HG03175 (cell line): ENCODE data around the gene LENG8.

Source experiments
- ATAC-seq: cut with Tn5 transposase; IDR thresholded peaks from one replicate; pipeline ENCODE4 v1.9.1; 2021; ENCODE audit warnings: mild to moderate bottlenecking, moderate library complexity; ENCODE audit not compliant: unreplicated experiment

Gene LENG8

DNA sequence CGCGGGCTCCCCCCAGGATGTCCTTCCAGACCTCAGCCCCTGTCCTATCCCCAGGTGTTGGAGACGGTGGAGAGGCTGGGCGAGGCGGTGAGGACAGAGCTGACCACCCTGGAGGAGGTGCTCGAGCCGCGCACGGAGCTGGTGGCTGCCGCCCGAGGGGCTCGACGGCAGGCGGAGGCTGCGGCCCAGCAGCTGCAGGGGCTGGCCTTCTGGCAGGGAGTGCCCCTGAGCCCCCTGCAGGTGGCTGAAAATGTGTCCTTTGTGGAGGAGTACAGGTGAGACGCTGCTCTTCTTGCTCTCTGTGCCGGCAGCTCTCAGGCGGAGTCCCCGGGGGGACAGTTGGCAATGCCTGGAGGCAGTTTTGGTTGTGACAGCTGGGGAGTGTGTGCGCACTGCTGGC lies 26.9 kb upstream of the LENG8 start:
- ATAC-seq = no peak

- ATAC-seq = no peak
These were observed 24.8 kb upstream of the LENG8 start for GRCh38 chr19:54424201-54424600.

GRCh38 chr19:54424660-54425381 lies 24.2 kb upstream of the LENG8 start:
- ATAC-seq = no peak

DNA sequence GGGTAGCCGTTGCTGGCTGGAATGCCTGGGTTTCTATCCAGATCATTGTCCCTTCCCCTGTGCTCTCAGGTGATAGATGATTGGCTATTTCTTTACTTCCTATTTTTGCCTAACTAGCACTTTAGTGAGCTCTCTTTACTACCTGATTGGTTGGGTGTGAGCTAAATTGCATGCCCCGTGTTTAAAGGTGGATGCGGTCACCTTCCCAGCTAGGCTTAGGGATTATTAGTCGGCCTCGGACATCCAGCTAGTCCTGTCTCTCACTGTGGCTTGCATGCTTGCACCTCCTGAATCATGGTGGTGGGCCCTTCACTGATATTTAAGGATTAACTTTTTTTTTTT lies 23.6 kb upstream of the LENG8 start:
- ATAC-seq = no peak

GRCh38 chr19:54426291-54426931 lies 22.6 kb upstream of the LENG8 start:
- ATAC-seq = no peak

- no peak for ATAC-seq
These were observed 21.4 kb upstream of the LENG8 start for GRCh38 chr19:54427586-54427985.

DNA sequence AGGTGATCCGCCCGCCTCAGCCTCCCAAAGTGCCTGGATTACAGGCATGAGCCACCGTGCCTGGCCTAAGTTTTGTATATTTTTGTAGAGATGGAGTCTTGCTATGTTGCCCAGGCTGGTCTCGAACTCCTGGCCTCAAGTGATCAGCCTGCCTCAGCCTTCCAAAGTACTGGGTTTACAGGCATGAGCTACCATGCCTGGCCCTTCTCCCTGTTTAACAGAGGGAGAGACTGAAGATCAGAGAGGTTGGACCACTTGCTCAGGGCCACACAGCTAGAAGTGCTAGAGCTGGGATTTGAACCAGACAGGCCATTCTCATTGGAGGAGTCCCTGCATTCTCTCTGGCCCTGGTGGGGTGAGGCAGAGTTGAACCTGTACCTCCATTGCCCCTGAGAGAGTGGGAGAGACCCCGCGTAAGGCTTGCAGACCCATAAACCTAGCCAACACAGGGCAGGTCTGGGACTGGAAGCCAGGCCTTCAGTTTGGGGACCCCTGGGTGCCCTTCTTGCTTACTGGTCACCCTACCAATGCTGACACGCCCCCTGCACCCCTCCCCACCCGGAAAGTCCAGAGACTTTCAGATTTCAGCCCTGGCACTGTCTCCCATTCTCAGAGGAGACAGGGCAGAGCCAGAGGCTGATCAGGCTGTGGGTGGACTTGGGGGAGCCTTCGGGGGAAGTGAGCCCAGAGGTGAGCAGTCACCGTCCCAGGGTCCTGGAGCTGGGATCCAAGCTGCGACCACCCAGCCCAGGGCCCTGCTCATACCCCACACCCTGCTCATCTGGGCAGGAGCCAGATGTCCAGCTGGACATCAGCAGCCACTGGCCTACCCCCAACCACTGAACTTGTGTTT lies 20.4 kb upstream of the LENG8 start:
- ATAC-seq = no peak

DNA sequence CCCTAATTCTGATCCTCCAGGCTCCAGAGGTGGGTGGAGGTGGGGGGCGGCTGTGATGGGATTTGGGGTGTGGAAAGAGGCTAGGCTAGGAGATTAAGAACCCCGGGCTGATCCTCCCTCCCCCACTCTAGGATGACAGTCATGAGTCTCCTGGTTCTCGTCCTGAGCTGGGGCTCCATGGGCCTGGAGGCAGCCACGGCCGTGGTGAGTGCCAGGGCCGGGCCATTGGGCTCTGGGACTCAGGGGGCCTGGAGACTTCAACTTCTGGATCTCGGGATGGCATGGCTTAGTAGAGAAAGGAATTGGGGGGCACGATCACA lies 19.9 kb upstream of the LENG8 start:
- ATAC-seq = no peak

DNA sequence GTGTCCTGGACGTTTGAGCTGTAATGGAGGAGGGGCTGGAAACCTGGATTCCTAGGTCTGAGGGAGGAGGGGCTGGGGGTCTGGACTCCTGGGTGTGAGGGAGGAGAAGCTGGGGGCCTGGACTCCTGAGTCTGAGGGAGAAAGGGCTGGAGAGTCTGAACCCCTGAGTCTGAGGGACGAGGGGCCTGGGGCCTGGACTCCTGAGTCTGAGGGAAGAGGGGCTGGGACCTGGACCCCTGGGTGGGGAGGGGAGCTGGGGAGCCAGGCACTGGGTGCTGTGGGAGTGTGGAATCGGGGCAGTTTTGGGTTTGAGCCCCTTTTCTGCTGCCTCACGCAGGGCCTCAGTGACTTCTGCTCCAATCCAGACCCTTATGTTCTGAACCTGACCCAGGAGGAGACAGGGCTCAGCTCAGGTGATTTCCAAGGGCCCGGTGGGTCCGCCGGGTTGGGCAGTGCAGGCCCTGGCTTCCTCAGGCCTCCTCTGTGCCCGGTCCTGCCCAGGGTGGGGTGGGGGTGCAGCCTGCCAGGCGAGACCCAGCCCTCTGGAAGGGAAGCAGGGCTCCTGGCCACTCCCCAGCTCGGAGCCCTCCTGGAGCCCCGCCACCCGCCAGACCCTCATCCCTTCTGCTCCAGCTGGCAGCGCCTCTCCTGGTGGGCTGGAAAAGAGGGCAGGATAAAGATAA lies 19.3 kb upstream of the LENG8 start:
- no peak for ATAC-seq

- no peak for ATAC-seq
These were observed 18.4 kb upstream of the LENG8 start for GRCh38 chr19:54430306-54431254.

DNA sequence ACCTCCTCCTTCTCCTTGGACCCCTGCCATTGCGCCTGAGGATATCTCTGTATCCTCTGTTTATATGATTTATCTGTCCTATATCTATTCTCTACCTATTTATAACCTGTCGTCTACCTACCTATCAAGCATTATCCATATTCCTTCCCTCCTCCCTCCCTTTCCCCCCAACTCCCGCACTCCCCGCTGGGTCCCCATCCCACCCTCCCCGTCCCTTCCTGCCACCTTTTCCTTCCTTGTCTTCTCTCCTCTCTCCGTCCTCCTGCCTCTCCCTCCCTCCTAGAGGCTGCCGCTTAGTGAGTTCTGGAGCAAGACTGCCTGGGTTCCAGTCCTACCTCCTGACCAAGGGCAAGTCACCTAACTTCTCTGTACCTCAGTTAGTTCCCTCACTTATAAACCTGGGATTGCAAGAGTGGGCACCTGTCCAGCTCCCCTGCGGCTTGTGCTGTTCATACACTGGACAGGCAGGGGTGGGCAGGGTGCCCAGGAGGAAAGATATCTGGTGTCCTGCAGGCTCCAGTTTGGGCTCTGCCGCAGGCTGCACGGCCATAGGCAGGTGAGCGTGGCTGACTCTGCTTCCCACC lies 17.7 kb upstream of the LENG8 start:
- ATAC-seq = no peak

- no peak for ATAC-seq
These were observed 16.8 kb upstream of the LENG8 start for GRCh38 chr19:54432144-54432738.

DNA sequence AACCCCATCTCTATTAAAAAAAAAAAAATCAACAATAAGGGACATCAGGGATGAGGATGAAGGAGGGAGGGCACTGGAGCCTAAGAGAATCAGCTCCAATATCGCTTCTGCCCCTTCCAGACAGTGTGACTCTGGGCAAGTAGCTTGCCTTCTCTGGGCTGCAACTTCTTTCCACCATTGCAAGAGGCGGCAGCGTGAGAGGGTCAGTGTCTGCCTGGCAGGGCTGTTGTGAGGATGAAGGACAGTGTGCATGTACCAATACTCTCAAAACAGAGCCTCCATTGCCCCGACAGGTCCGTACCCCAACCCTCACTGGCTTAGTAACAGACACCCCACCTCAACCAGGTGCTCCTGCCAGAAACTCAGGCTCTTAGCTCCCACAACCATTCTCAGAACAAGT lies 15.3 kb upstream of the LENG8 start:
- ATAC-seq = no peak

DNA sequence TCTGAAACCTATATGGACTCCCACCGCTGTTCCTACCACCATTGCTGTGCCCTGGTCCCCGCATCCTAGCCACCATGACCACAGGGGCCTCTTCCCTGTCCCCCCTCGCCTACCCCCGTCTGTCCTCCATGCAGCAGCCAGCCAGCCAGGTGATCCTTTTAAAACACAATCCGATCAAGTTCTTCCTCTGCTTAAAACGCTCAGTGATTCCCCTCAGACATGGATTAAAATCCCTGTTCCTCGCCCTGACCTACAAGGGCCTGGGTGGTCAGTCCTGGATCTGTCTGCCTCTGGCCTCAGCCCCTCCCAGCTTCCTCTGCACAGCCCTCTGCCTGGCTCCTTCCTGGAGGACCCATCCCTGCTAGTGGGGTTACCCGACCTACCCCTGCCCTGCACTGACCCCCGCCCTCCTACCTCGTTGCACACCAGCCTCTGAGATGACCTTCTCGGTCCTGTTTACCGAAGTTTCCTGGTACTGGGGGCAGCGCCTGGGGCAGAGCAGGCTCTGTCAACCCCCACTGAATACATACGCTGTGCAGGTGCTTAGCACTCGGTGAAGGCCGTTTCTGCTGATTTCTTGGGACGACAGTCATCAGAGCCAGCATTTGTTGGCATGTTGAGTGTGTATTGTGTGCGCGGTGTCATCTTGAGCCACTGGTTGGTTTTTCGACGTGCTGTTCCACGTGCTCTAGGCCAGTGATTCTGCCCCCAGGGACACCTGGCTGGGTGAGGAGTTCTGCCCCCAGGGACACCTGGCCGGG lies 14.7 kb upstream of the LENG8 start:
- ATAC-seq = no peak

- no peak for ATAC-seq
These were observed 14.2 kb upstream of the LENG8 start for GRCh38 chr19:54434873-54435214.

- no peak for ATAC-seq
These were observed 13.4 kb upstream of the LENG8 start for GRCh38 chr19:54435551-54436016.

DNA sequence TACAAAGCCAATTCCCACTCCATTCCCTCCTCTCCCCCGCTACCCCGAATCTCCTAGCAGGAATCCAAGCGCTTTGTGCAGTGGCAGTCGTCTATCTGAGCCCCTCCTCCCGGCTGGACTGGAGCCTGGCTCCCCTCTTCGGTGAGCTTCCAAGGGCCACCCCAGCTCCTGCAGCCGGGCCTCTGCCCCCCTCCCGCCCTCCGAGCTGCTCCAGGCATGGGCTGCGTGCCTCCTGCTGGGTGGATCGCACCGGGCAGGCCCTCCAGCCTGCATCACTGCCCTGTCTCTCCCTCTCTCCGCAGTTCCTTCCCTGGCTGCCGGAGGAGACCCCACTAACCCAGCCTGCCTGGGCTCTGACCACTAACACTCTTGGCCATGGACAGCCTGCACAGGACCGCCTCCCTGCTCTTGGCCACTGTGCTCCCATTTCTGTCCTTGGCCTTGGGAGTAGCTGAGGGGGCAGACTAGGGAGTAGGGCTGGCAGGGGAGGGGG lies 12.9 kb upstream of the LENG8 start:
- ATAC-seq = no peak

GRCh38 chr19:54436628-54437252 lies 12.3 kb upstream of the LENG8 start:
- ATAC-seq = no peak
